Activated naive CD4-positive, alpha-beta T cell treated with anti-CD3 and anti-CD28 coated beads, Interleukin-2, amount 10 ng/mL, durations not matched to agents 7 days and 5 days (primary cell): Measurements from ENCODE around the gene KDM2A.

Experiments used
- CTCF ChIA-PET: fragments of 350-600 bp; sonication (Branson Sonifier 250); formaldehyde crosslinking; loops from one replicate; lab custom pipeline; 2021; ENCODE audit warnings: antibody characterized with exemption; lab: Charles Lee
- DNase-seq: peaks from one replicate; pipeline ENCODE4 v3.0.0-alpha.2; 2020
- H3K27ac Mint-ChIP-seq: one replicate; pipeline ENCODE4 v1.8.0; 2021; ENCODE audit warnings: mild to moderate bottlenecking, moderate library complexity, mixed read lengths
- H3K27me3 Mint-ChIP-seq: one replicate; pipeline ENCODE4 v1.8.0; 2021; ENCODE audit warnings: mild to moderate bottlenecking, mixed read lengths
- H3K36me3 Mint-ChIP-seq: one replicate; pipeline ENCODE4 v1.8.0; 2021; ENCODE audit warnings: mixed read lengths
- H3K4me1 Mint-ChIP-seq: one replicate; pipeline ENCODE4 v1.8.0; 2021; ENCODE audit warnings: mixed read lengths
- H3K4me3 Mint-ChIP-seq: one replicate; pipeline ENCODE4 v1.8.0; 2021; ENCODE audit warnings: mild to moderate bottlenecking, moderate library complexity, mixed read lengths
- H3K9me3 Mint-ChIP-seq: one replicate; pipeline ENCODE4 v1.8.0; 2021; ENCODE audit warnings: mixed read lengths

KDM2A gene

DNA sequence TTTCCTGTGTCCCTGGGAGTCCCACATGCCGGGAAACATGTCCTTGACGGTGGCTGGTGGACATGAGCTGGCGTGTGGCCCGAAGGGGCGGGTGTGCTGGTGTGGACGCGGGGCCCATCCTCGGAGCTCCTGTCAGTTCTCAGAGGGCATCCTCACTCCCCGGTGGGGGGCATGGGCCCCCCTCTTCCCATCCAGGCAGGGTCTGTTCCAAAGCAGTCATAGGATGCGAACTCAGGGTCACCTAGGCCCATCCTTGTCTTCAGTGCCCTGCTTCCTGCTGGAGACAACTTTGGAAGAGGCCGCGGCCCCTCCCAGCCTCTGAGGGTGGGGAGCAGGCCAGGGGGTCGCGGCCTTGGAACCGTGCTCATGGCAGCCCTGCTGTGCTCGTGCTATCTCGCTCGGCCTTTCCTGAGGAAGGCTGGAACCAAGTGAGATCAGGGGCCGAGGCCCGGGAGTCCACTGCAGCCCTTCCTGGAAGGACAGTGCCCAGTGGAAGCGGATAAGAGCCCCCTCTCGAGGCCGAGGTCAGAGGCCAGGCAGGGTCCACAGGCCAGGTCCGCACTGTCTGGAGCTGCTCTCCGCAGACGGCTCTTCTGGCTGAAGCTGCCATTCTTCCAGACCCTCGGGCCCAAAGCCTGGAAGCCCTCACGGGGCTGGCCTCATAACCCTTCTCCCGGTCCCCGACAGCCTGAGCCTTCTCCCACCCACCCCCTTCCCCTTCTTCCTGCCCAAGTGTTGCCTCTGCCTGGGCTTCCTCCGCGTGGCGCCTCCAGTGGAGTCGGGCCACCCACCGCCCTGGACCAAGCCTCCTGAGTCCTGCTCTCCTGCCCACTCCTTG lies 155.9 kb downstream of the KDM2A start:
- H3K9me3 Mint-ChIP-seq: no peaks in the 10 kb centered on the region
- no peaks in the 10 kb centered on the region for H3K27me3 Mint-ChIP-seq
- CTCF ChIA-PET: interaction anchor here (1.1 kb wide), 1 partner anchor 42 kb away, joined by 3 read pairs; no protein-coding TSS in a partner anchor
- H3K4me1 Mint-ChIP-seq: peaks cover 100% of the 10 kb centered on the region
- H3K4me3 Mint-ChIP-seq: peak overlapping the region; percentile 52
- peak overlapping the region; percentile 94 for H3K27ac Mint-ChIP-seq
- DNase-seq: peak; percentile 22
- H3K36me3 Mint-ChIP-seq: peaks cover 66% of the 10 kb centered on the region

DNA sequence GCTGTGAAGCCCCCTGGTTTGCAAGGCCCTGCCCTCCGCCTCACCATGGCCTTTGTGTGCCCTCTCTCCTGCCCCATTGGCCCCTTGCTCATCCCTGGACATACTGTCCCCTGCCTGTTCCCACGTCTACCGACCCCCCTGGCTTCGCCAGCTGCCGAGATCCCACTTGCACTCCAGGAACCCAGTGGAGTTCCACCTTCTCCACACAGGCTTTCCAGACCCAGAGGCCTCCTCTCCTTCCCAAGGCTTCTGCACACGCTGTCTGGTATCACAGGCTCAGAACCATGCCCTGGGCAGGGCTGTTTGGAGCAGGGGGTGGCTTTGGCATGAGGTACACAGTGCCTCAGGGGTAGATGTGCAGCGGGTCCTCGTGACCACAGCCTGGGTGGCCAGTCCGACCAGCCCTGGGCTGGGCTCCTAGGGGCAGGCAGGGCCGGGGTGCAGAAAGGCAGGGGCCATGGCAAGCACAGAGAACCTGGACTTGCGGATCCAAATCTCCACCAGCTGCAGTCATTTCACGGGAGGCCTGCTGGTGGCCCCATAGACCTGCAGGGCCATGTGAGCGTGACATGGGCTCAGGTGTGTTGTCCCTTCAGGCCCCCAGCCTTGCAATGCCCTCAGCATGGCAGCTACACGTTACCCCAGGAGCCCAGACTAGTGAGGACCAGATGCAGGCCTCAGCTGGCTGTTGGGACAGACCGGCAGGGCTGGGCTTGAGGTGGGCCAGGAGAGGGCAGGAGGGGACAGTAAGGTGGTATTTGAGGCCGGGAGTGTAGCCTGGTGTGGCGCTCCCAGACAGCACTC lies 156.7 kb downstream of the KDM2A start:
- CTCF ChIA-PET: interaction anchor here (1.0 kb wide), 1 partner anchor 10 kb away, joined by 3 read pairs; no protein-coding TSS in a partner anchor
- H3K36me3 Mint-ChIP-seq: peaks cover 64% of the 10 kb centered on the region
- H3K9me3 Mint-ChIP-seq: no peaks in the 10 kb centered on the region
- H3K27me3 Mint-ChIP-seq: no peaks in the 10 kb centered on the region
- H3K4me3 Mint-ChIP-seq: peak overlapping the region; percentile 52
- peak; percentile 40 for DNase-seq
- H3K4me1 Mint-ChIP-seq: peaks cover 97% of the 10 kb centered on the region
- peak overlapping the region; percentile 94 for H3K27ac Mint-ChIP-seq

DNA sequence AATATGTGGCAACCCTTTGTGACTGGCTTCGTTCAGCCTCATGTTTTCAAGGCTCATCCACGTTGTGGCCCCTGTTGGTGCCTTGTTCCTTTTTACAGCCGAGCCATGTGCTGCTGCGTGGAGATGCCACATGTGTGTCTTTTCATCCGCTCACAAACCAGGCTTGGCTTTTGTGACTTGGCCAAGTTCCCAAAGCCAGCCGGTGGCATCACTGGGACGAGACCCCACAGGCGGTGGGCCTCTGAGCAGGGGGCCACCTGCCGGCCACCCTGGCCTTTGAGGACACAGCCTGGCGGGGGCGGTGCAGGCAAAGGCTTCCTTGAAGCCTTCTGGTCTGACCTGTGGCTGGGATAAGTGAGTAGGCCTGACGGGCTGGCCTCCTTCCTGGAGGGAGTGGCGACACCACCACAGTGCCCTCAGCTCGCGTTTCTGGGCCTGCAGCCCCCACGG lies 157.7 kb downstream of the KDM2A start:
- H3K4me1 Mint-ChIP-seq: peaks cover 87% of the 10 kb centered on the region
- H3K9me3 Mint-ChIP-seq: no peaks in the 10 kb centered on the region
- H3K27me3 Mint-ChIP-seq: no peaks in the 10 kb centered on the region
- peak overlapping the region; percentile 74 for H3K4me3 Mint-ChIP-seq
- CTCF ChIA-PET: interaction anchor here (0.6 to 2.0 kb wide), 8 partner anchors 9 to 183 kb away, joined by 3 to 17 read pairs (median 3); partner anchors contain the start of gene CLCF1
- peak; percentile 57 for DNase-seq
- peaks cover 55% of the 10 kb centered on the region for H3K36me3 Mint-ChIP-seq
- peak overlapping the region; percentile 94 for H3K27ac Mint-ChIP-seq

DNA sequence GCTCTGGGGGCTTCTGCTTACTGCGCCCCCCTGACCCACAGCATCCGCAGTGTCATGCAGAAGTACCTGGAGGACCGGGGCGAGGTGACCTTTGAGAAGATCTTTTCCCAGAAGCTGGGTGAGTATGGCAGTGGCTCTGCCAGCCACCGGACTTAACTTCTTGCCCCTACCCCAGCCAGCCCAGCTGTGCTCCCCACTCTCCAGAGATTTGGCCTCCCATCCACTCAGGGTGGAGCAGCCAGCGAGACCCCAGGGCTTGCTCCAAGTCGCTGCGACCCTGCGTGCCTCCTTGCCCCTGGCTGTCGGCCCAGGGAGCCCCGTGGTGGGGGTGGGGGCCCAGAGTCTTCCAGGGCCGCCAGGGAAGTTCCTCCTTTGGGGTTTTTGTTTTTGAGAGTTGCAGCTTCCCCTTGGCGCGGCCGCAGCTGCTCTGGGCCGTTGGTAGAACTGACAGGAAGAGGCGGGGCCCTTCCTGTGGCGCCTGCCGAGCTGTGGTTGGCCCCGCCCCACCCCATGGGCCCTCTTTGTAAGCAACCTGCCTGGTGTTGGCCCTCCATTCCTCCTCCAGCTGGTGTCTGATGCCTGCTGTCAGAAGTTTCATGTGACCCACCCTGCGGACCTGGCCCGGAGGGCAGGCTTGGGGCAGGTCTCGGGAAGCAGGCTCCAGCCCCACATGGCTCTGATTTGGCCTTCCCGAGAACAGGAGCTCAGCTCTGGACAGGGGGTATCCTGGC lies 158.3 kb downstream of the KDM2A start:
- H3K4me3 Mint-ChIP-seq: peak overlapping the region; percentile 74
- no peaks in the 10 kb centered on the region for H3K9me3 Mint-ChIP-seq
- H3K27me3 Mint-ChIP-seq: no peaks in the 10 kb centered on the region
- peaks cover 84% of the 10 kb centered on the region for H3K4me1 Mint-ChIP-seq
- DNase-seq: peak; percentile 95
- peak overlapping the region; percentile 94 for H3K27ac Mint-ChIP-seq
- H3K36me3 Mint-ChIP-seq: peaks cover 53% of the 10 kb centered on the region
- CTCF ChIA-PET: interaction anchor here (0.6 to 2.0 kb wide), 12 partner anchors 8 to 184 kb away, joined by 3 to 17 read pairs (median 3); partner anchors contain the start of genes CLCF1 and GRK2

DNA sequence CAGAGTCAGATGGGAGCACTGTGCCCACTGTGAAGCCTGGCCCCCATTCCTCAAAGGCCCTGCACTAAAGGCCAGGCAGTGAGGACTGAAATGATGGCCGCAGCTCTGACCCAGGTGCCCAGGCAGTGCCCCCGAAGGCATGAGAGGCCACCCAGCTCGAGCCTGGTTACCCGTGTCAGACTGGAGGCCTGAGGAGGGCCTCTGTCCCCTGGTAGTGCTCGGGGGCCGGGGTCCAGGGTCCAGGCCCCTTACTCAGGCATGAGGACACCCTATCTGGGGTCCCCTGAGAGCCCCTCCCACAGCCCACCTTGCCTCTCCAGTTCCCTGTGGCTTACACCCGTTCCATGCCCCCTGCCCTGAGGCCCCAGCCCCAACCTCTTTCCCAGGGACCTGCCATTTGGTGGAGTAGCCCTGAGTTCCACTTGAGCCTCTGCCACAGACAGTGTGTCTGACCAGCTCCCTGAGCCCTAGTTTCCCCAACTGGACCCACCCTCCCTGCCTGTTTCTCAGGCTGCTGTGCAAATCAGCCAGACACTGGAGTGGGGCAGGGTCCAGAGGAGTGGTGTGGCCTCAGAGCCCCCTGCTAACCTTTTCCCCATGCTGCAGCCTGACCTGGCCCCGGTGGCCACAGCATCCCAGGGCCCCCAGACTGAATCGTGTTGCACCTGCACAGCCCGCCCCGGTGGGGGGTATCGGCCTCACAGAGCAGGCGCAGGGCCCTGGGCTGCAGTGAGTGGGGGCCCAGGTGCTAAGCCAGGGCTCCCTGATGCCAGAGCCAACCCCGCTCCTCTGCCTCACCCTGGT lies 159.3 kb downstream of the KDM2A start:
- DNase-seq: peak; percentile 22
- H3K27ac Mint-ChIP-seq: peak overlapping the region; percentile 94
- H3K36me3 Mint-ChIP-seq: peaks cover 57% of the 10 kb centered on the region
- no peaks in the 10 kb centered on the region for H3K9me3 Mint-ChIP-seq
- peaks cover 78% of the 10 kb centered on the region for H3K4me1 Mint-ChIP-seq
- H3K4me3 Mint-ChIP-seq: peak overlapping the region; percentile 74
- CTCF ChIA-PET: interaction anchor here (0.9 to 2.5 kb wide), 9 partner anchors 9 to 73 kb away, joined by 3 to 17 read pairs (median 4); partner anchors contain the start of gene GRK2
- no peaks in the 10 kb centered on the region for H3K27me3 Mint-ChIP-seq

DNA sequence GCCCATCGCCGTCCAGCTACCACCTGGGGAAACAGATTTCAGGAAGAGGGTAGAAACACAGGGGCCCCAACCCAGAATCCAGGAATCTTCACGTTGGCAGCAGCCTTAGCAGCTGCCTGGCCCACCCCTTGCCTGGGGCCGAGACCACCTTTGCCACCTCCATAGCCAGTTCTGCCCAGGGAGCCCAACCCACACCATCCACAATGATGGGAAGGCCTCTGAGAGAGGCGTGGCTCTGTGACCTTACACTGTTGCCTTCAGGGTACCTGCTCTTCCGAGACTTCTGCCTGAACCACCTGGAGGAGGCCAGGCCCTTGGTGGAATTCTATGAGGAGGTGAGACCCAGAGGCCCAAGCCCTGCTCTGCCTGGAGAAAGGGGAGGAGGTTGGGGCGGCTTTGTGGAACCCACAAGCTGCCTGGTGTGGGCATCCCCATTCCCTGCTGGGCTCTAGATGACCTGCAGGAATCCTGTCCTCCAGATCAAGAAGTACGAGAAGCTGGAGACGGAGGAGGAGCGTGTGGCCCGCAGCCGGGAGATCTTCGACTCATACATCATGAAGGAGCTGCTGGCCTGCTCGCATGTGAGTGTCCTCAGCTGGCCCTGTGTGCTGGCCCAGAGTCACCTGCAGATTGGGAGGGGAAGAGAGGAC lies 160.0 kb downstream of the KDM2A start:
- Mint-ChIP-seq H3K27ac (peak overlapping the region; percentile 94), H3K4me1 (peaks cover 75% of the 10 kb centered on the region), H3K4me3 (peak overlapping the region; percentile 74), H3K36me3 (peaks cover 60% of the 10 kb centered on the region), H3K9me3 (no peaks in the 10 kb centered on the region), H3K27me3 (no peaks in the 10 kb centered on the region)
- DNase-seq: peak; percentile 19
- CTCF ChIA-PET: interaction anchor here (2.5 kb wide), 1 partner anchor 10 kb away, joined by 8 read pairs; no protein-coding TSS in a partner anchor

DNA sequence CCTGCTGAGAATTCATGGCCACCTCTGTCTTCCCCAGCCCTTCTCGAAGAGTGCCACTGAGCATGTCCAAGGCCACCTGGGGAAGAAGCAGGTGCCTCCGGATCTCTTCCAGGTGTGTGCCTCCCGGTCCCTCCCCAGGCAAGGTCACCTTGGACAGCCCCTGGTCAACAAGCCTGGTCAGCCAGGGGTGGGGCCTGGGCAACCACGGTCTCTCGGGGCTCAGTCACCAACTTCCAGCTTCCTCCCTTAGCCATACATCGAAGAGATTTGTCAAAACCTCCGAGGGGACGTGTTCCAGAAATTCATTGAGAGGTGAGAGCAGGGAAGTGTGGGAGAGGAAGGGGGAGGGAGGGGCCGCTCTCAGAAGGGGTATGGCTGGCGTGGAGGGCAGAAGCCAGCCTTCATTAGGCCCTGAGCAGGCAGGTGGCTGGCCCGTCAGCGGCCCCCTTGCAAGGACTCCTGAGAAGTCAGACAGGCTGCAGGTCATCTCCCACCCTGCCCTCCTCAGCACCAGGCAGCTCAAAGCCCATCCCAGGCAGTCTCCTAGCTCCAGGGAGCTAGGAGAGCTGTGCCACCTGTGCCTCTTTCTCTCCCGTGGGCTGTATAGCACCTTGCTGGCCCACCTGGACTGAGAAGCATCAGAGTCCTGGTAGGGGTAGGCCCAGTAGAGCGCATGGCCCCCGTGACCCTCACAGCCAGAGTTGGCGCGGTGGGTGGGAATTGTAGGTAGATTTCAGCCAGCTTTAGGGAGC lies 160.7 kb downstream of the KDM2A start:
- Mint-ChIP-seq H3K27me3 (no peaks in the 10 kb centered on the region), H3K4me3 (peak overlapping the region; percentile 74), H3K4me1 (peaks cover 73% of the 10 kb centered on the region), H3K36me3 (peaks cover 61% of the 10 kb centered on the region), H3K9me3 (no peaks in the 10 kb centered on the region), H3K27ac (peak overlapping the region; percentile 94)
- DNase-seq: peak; percentile 17
- CTCF ChIA-PET: interaction anchor here (2.5 kb wide), 1 partner anchor 10 kb away, joined by 8 read pairs; no protein-coding TSS in a partner anchor

DNA sequence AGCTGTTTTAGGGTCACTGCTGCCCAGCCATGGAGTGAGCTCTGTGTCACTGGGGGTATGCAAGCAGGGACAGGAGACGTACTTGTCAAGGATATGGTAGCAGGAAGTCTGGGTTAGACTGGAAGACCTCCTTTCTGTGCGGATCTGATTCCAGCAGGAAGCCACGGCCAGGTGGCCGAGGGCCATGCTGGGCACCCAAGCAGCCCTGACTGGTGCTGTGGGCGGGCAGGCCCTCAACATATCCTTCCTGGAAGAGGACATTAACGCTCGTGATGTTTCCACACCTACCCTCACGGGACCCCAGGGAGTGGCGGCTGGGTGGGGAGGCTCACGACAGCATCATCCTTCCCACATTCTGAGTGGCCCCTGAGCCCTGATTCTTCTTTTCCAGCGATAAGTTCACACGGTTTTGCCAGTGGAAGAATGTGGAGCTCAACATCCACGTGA lies 161.3 kb downstream of the KDM2A start:
- peaks cover 71% of the 10 kb centered on the region for H3K4me1 Mint-ChIP-seq
- peak; percentile 18 for DNase-seq
- no peak overlapping the region for H3K4me3 Mint-ChIP-seq
- CTCF ChIA-PET: interaction anchor here (2.5 kb wide), 1 partner anchor 11 kb away, joined by 8 read pairs; no protein-coding TSS in a partner anchor
- H3K9me3 Mint-ChIP-seq: no peaks in the 10 kb centered on the region
- H3K36me3 Mint-ChIP-seq: peaks cover 62% of the 10 kb centered on the region
- H3K27ac Mint-ChIP-seq: peak overlapping the region; percentile 94
- H3K27me3 Mint-ChIP-seq: no peaks in the 10 kb centered on the region

DNA sequence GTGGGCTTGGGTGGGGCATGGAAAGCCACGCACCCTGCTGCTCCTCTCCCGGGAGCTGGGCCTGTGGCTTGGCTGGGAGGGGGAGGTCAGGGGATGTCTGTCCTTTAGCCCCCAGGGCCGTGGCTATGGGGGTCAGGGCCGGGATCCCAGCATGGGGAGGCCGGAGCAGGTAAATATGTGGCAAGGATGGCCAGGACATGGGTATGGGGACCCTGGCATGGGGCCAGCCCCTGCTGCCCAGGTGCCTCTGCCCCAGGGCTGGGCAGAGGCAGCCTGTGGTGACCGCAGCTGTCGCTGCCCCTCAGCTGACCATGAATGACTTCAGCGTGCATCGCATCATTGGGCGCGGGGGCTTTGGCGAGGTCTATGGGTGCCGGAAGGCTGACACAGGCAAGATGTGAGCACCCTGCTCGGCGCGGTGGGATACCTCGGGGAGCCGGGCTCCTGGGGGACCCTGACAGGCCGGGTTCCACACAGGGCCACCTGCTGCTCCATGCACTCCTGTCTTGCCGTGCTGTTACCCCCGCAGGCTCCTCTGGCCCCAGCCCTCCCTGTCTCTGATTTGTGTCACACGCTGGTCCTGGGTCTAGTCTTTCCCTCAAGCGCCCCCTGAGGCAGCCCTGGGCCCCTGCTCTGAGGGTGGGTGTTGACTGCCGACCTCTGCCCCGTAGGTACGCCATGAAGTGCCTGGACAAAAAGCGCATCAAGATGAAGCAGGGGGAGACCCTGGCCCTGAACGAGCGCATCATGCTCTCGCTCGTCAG lies 161.9 kb downstream of the KDM2A start:
- Mint-ChIP-seq H3K36me3 (peaks cover 58% of the 10 kb centered on the region), H3K27me3 (no peaks in the 10 kb centered on the region), H3K9me3 (no peaks in the 10 kb centered on the region), H3K4me3 (no peak overlapping the region), H3K4me1 (peaks cover 71% of the 10 kb centered on the region), H3K27ac (peak overlapping the region; percentile 94)
- peak; percentile 15 for DNase-seq
- CTCF ChIA-PET: interaction anchor here (2.5 kb wide), 1 partner anchor 11 kb away, joined by 8 read pairs; no protein-coding TSS in a partner anchor

DNA sequence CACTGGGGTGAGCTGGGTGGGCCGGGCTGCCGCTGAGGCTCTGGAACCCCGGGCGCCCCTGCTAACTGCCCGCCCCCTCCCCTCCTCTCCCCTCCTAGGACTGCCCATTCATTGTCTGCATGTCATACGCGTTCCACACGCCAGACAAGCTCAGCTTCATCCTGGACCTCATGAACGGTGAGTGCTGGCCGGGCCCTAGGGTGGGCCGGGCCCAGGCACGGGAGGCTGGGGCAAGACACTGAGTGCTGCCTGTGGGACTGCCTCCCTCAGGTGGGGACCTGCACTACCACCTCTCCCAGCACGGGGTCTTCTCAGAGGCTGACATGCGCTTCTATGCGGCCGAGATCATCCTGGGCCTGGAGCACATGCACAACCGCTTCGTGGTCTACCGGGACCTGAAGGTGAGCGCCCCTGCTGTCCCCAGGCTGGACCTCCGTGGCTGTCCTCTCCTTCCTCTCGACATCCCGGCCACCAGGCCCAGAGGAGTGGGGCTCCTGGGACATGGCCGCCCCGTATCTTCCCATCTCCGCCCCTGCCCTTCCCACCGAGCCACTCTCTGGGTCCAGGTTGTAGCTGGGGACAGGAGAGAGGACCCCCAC lies 162.6 kb downstream of the KDM2A start:
- Mint-ChIP-seq H3K9me3 (no peaks in the 10 kb centered on the region), H3K27ac (peak overlapping the region; percentile 52), H3K4me3 (no peak overlapping the region), H3K4me1 (peaks cover 71% of the 10 kb centered on the region), H3K27me3 (no peaks in the 10 kb centered on the region), H3K36me3 (peaks cover 56% of the 10 kb centered on the region)
- peak; percentile 18 for DNase-seq
- CTCF ChIA-PET: no interaction called here
